ENCODE results near the gene TPK1. TPM values are rescaled to one million over a fixed set of nuclear protein-coding genes. Genes with fewer than 3 reads are reported as not detected.

The TPK1 gene
- total RNA-seq, 1 experiment from 2014 or later = 3.1 TPM

GRCh38 chr7:144786079-144786478, 49.8 kb downstream of the TPK1 start:
- H4K5ac ChIP-seq (ENCODE audit: insufficient read length, low read depth, low read length) = no peak overlapping the region
- no peak overlapping the region for H3T11ph ChIP-seq (ENCODE audit: low read length)
- H2BK5ac ChIP-seq (ENCODE audit: insufficient read length, low read length) = no peak overlapping the region
- H2BK20ac ChIP-seq (ENCODE audit: low read depth, low read length, poor library complexity, severe bottlenecking) = no peak overlapping the region
- Mint-ChIP-seq H3K27me3 (ENCODE audit: low read depth) (no peaks in the 10 kb centered on the region), H3K4me1 (peaks cover 19 to 20% of the 10 kb centered on the region in 2 experiments), H3K4me3 (no peak overlapping the region), H3K27ac (no peak overlapping the region), H3K9me3 (no peaks in the 10 kb centered on the region), H3K36me3 (ENCODE audit: insufficient read depth in 1 of 3, low read depth in 3 of 3) (no peaks in the 10 kb centered on the region)
- H2BK12ac ChIP-seq (ENCODE audit: insufficient read length, low read depth, low read length) = no peak overlapping the region
- H2AK5ac ChIP-seq (ENCODE audit: insufficient read length, low read length) = no peak overlapping the region
- H3K23me2 ChIP-seq (ENCODE audit: insufficient read length, low read depth, low read length, poor library complexity, severe bottlenecking) = no peaks in the 10 kb centered on the region
- H3K4me1 ChIP-seq (ENCODE audit: insufficient read depth, low read length) = no peaks in the 10 kb centered on the region
- no peak overlapping the region for H4K91ac ChIP-seq (ENCODE audit: insufficient read length, low read depth, low read length)
- no peak overlapping the region for H3K4ac ChIP-seq (ENCODE audit: low read depth, low read length)
- H3K18ac ChIP-seq (ENCODE audit: insufficient read length, low read depth, low read length) = no peak overlapping the region
- no peak overlapping the region for H2BK15ac ChIP-seq (ENCODE audit: low read depth, low read length)
- no peak overlapping the region for H2BK120ac ChIP-seq (ENCODE audit: low read depth, low read length, poor library complexity, severe bottlenecking)
- no peak overlapping the region for H3K9ac ChIP-seq (ENCODE audit: extremely low read depth, insufficient read length, low read length)
- H3K4me2 ChIP-seq (ENCODE audit: insufficient read depth, insufficient read length, low read length) = no peak overlapping the region
- no peaks in the 10 kb centered on the region for H4K20me1 ChIP-seq (ENCODE audit: control insufficient read depth, insufficient read depth, insufficient read length)
- no peaks in the 10 kb centered on the region for H3K79me1 ChIP-seq (ENCODE audit: insufficient read depth, low read depth, low read length, poor library complexity, severe bottlenecking)
- H4K8ac ChIP-seq (replicated peaks; ENCODE audit: insufficient read length, low read depth, low read length) = no peak overlapping the region
- H3K79me2 ChIP-seq (ENCODE audit: insufficient read depth, low read length) = no peaks in the 10 kb centered on the region
- no peak overlapping the region for H3K27ac ChIP-seq (ENCODE audit: insufficient read length, low read depth, low read length)
- no peak overlapping the region for H3K14ac ChIP-seq (ENCODE audit: insufficient read depth, low read length)
- no peaks in the 10 kb centered on the region for H3K27me3 ChIP-seq (ENCODE audit: insufficient read depth, low read length)
- H2AFZ ChIP-seq (ENCODE audit: low read length) = no peak overlapping the region
- WGBS (ENCODE audit: extremely low coverage, insufficient read length, low lambda C conversion rate) = no CpG with 5 or more reads among the region's 1 CpG
- DNase-seq = no peak
- H3K23ac ChIP-seq (ENCODE audit: insufficient read length, low read depth, low read length) = no peak overlapping the region
- no peak overlapping the region for H3K56ac ChIP-seq (ENCODE audit: insufficient read length, low read depth, low read length)
- no peaks in the 10 kb centered on the region for H3K9me3 ChIP-seq (ENCODE audit: control insufficient read depth, low read depth, low read length)
- TF ChIP-seq CTCF (conservative IDR thresholded peaks at IDR 0.05) = no peak

Data from H9 (cell line).